ENCODE results near the gene GNB3.
"Not testable (repeated sequence)": the region's sequence is repeated elsewhere in the genome, so short reads cannot be mapped to it uniquely, and the experiment has no call there.

GNB3 gene

DNA sequence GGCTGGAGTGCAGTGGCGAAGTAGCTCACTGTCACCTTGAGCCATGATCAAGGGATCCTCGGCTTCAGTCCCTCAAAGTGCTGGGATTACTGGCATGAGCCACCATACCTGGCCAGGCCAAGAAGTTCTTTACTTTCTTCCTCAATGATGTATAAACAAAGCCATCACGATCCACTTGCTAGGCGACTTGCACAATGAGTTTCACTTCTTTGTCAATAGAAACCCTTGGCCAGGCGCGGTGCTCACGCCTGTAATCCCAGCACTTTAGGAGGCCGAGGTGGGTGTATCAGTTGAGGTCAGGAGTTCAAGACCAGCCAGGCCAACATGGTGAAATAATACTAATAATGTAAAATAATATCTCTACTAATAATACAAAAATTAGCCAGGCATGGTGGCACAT, 46.7 kb downstream of the GNB3 start:
- no peak for DNase-seq

DNA sequence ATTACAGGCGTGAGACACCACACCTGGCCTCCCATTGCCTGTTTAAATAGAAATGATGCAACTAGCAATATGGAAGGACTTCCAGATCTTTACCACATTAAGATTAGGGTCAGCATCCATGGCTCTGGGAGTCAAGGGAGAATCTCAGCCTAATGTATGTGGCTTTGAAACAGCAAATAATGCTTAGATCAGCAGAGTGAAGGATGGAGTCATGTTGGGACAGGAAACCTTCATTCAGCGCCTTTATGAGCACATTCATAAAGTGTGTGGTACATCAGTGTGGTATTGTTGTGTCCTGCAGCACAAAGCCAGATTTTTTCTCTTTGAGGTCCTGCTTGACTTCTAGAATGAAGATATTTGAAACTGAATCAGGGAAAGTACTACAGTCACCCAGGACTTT, 47.6 kb downstream of the GNB3 start:
- DNase-seq: no peak

DNA sequence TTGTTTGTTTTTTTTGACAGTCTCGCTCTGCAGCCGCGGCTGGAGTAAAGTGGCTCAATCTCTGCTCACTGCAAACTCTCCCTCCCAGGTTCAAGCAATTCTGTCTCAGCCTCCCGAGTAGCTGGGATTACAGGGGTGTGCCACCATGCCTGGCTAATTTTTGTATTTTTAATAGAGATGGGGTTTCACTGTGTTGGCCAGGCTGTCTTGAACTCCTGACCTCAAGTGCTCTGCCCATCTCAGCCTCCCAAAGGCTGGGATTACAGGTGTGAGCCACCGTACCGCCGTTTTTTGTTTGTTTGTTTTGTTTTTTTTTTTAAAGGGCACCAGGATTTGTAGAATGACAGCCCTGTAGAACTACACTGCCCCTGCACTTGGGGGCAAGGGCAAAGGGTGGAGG, 48.1 kb downstream of the GNB3 start:
- DNase-seq: not testable (repeated sequence)

DNA sequence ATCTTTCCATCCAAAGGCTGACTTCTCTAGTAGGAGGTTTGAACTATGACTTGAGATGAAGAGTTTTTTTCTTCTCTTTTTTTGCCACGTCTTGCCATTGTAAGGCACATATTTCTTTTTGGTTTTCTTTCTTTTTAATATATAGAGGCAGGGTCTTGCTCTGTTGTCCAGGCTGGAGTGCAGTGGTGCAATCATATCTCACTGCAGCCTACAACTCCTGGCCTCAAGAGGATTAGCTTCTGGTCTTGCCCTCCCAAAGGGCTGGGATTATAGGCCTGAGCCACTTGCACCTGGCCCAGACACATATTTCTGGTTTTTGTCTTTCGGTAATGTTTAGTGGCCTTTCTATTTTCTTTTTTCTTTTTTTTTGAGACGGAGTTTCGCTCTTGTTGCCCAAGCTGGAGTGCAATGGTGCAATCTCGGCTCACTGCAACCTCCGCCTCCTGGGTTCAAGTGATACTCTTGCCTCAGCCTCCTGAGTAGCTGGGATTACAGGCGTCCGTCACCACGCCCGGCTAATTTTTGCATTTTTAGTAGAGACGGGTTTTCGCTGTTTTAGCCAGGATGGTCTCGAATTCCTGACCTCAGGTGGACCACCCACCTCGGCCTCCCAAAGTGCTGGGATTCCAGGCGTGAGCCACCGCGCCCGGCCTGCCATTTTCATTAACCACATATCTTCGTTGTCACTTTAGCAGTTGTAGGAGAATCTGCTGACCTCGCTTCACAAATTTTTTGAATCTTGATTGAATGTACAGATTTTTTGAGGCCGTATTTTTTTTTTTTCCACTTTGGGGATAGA, 49.2 kb downstream of the GNB3 start:
- DNase-seq: not testable (repeated sequence)

DNA sequence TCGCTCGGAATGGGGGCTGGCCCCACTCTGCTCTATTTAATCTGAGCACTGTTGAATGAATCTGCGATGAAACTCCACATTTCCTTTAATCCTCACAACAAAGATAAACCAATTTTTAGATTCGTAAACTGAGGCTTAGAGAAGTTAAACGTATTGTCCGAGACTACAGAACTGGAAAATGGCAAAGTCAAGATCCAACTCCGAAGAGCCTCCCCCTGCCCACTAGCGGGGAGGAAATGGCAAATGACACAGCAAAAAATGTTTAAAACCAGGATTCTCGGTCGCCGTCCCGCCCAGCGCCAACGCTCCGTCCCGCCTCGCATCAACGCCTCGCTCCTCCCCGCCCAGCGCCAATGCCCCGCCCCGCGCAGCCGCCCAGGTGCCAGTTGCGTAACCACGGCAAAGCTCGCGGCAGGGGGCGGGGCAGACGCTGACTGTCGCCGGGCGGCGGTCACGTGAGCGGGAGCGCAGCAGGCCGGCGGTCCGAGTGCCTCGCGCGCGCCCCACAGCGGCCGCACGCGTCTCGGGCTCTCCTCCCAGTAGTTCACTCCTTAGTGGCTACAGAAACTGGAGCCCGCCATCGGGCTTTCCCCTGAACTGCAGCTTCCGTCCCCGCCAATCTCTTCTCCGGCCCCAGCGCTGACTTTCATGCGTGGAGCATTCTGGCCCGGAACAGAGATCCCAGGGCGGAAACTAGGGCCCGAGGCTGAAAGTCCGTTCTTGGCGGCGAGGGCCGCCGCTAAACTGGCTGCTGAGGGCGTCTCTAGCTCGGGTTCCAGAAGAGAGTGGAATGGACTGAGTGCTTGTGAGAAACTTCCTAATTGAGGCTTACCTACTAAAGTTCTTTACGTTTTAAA, 50.3 kb downstream of the GNB3 start:
- peak; percentile 94 for DNase-seq

DNA sequence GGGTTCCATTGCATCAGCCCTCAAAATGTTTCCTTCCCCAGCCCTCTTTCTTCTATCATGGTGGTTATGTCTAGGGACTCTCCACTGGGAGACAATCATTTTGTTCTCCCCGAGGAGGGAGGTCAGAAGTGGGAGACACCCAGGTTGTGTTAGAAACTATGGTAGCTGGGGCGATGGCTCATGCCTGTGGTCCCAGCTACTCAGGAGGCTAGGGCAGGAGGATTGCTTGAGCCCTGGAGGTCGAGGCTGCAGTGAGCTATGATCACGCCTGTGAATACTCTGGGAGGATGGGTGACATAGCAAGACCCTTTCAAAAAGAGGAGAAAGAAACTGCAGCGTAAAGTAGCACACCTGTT, 50.9 kb downstream of the GNB3 start:
- DNase-seq: no peak

DNA sequence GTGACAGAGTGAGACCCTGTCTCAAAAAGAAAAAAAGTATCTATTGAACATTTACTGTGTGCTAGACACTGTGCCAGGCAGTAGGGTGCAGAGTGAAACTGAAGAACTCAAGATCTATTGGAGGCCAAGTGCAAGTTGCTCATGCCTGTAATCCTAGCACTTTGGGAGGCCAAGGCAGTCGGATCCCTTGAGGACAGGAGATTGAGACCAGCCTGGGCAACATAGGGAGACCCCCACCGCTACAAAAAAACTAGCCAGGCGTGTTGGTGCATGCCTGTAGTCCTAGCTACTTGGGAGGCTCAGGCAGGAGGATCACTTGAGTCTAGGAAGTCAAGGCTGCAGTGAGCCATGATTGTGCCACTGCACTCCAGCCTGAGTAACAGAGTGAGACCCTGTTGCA, 52.0 kb downstream of the GNB3 start:
- DNase-seq: not testable (repeated sequence)

DNA sequence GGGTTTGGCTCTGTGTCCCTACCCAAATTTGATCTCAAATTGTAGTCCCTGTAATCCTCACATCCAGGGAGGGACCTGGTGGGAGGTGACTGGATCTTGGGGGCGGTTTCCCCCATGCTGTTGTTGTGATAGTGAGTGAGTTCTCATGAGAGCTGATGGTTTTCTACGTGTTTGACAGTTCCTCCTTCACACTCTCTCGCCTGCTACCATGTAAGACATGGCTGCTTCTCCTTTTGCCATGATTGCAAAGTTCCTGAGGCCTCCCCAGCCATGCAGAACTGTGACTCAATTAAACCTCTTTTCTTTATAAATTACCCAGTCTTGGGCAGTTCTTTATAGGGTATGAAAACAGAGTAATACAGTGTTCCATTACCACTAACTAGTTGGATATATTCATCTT, 53.6 kb downstream of the GNB3 start:
- no peak for DNase-seq
